Suprapubic skin (tissue), 4 donors: ENCODE measurements around the gene VANGL2. TPM values are rescaled to one million over a fixed set of nuclear protein-coding genes. Genes with fewer than 3 reads are reported as not detected.

Source experiments
- DNase-seq, 2 donors: peaks; one replicate each; pipeline ENCODE4 v3.0.0-alpha.2; 2019; ENCODE audit warnings: low spot score in 2 of 2
- H3K27ac ChIP-seq: fragments of 200-600 bp; sonication (generic); one replicate; pipeline ENCODE4 v1.5.1; 2019
- H3K27me3 ChIP-seq: fragments of 200-600 bp; sonication (generic); one replicate; pipeline ENCODE4 v1.5.1; 2019
- H3K36me3 ChIP-seq: fragments of 200-600 bp; sonication (generic); one replicate; pipeline ENCODE4 v1.5.1; 2019
- H3K4me1 ChIP-seq: fragments of 200-600 bp; sonication (generic); one replicate; pipeline ENCODE4 v1.5.1; 2019
- H3K4me3 ChIP-seq: fragments of 200-600 bp; sonication (generic); one replicate; pipeline ENCODE4 v1.5.1; 2019; ENCODE audit warnings: mild to moderate bottlenecking
- H3K9me3 ChIP-seq: fragments of 200-600 bp; sonication (generic); one replicate; pipeline ENCODE4 v1.5.1; 2019
- EP300 ChIP-seq: sonication (generic); formaldehyde crosslinking; IDR thresholded peaks from one replicate; pipeline ENCODE4 v1.6.1; 2017; ENCODE audit warnings: antibody characterized with exemption
- POLR2A ChIP-seq, 2 donors: fragments of 450-650 bp; IDR thresholded peaks; one replicate each; pipeline ENCODE4 v1.6.1; 2017; ENCODE audit warnings: antibody characterized with exemption in 2 of 2, mild to moderate bottlenecking in 2 of 2, moderate library complexity in 2 of 2
- POLR2AphosphoS5 ChIP-seq, 3 donors: sonication (generic); formaldehyde crosslinking; IDR thresholded peaks; one replicate each; pipeline ENCODE4 v1.6.1; 2017; ENCODE audit warnings: antibody characterized with exemption in 3 of 3
- WGBS: methylation state at CpG from one replicate; pipeline ENCODE4 v1.1.5; 2018; 5-methylcytosine and 5-hydroxymethylcytosine counted together
- total RNA-seq, 4 donors: library from RNA; depleted of rRNA; stranded (reverse); fragments of >200 nt; gene quantifications; one replicate each; pipeline ENCODE4 v1.1.0, GENCODE V29; 2016
- TF ChIP-seq, protein P1 (sequence below), 2 donors: fragments of 200-600 bp in 1 of 2; fragments of 450-650 bp in 1 of 2; sonication (generic) in 1 of 2; IDR thresholded peaks; one replicate each; pipeline ENCODE4 v1.5.1; 2016 to 2019; ENCODE audit warnings: antibody characterized with exemption in 2 of 2, mild to moderate bottlenecking in 1 of 2, moderate library complexity in 1 of 2

VANGL2 gene
- total RNA-seq, 4 donors from 2014 or later: 18.7 to 39.7 (median 28.1) TPM

DNA sequence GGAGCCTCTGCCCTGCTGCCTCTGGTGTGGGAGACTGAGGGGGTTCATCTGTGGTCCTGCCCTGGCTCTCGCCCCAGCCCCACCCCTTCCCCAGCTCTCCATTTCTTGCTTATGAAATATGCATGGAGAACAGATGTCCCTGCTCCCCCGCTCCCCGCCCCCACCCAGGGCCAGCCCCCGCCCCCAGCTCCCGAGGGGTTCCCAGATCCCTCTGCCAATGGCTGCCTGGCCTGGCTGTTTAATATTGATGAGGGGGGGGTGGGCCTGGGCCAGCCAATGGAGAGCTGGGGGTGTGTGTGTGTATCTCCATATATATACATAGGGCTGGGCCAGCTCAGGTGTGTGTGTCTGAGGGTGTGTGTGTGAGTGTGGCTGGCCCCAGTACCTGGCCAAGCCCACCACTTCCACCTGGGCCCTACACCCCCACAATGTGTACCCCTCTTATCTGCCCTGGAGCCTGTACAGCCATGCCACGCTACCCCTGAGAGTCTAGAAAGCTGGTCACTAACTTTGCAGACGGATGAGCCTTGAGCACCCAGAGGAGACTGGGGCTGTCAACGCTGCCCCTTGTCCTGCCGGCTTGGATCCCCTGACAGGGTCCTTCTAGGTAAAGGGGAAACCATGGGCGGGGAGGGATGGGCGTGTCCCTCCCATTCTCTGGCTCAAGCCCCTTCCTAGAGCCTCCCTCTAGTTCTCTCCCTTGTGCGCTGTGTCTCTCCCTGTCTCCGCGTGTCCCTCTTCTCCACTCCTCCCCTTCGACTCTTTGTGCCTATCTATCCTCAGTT, 33.4 kb upstream of the VANGL2 start, which contains the start of gene NHLH1:
Gene NHLH1, plus strand, starts transcription at position 341 of the 785 bp plus-strand sequence. CDS start 3,661 bp downstream, outside the sequence.
- Histone ChIP-seq H3K27me3 (no peaks in the 10 kb centered on the region), H3K27ac (no peak within 1 kb of the TSS), H3K4me3 (no peak within 1 kb of the TSS), H3K4me1 (no peaks in the 10 kb centered on the region), H3K36me3 (no peaks in the 10 kb centered on the region), H3K9me3 (no peaks in the 10 kb centered on the region)
- no peak for DNase-seq
- 69% methylated on average over 15 of the region's 15 CpGs for WGBS
- TF ChIP-seq EP300: no peak
- no peak for TF ChIP-seq POLR2A (IDR thresholded peaks at IDR 0.05)
- TF ChIP-seq, protein P1, sequence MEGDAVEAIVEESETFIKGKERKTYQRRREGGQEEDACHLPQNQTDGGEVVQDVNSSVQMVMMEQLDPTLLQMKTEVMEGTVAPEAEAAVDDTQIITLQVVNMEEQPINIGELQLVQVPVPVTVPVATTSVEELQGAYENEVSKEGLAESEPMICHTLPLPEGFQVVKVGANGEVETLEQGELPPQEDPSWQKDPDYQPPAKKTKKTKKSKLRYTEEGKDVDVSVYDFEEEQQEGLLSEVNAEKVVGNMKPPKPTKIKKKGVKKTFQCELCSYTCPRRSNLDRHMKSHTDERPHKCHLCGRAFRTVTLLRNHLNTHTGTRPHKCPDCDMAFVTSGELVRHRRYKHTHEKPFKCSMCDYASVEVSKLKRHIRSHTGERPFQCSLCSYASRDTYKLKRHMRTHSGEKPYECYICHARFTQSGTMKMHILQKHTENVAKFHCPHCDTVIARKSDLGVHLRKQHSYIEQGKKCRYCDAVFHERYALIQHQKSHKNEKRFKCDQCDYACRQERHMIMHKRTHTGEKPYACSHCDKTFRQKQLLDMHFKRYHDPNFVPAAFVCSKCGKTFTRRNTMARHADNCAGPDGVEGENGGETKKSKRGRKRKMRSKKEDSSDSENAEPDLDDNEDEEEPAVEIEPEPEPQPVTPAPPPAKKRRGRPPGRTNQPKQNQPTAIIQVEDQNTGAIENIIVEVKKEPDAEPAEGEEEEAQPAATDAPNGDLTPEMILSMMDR (IDR thresholded peaks at IDR 0.05): no peak
- TF ChIP-seq POLR2AphosphoS5 (IDR thresholded peaks at IDR 0.05): no peak

- DNase-seq: no peak
- Histone ChIP-seq H3K27me3 (no peaks in the 10 kb centered on the region), H3K4me1 (no peaks in the 10 kb centered on the region), H3K27ac (no peak overlapping the region), H3K9me3 (no peaks in the 10 kb centered on the region), H3K4me3 (no peak overlapping the region), H3K36me3 (no peaks in the 10 kb centered on the region)
- TF ChIP-seq POLR2AphosphoS5 (IDR thresholded peaks at IDR 0.05) (no peak), EP300 (no peak), POLR2A (IDR thresholded peaks at IDR 0.05) (no peak)
- TF ChIP-seq, protein P1 (IDR thresholded peaks at IDR 0.05): no peak
- 64% methylated on average over 4 of the region's 4 CpGs for WGBS
These were observed 32.9 kb upstream of the VANGL2 start for GRCh38 chr1:160367516-160367900.

- Histone ChIP-seq H3K27ac (no peak overlapping the region), H3K36me3 (no peaks in the 10 kb centered on the region), H3K9me3 (no peaks in the 10 kb centered on the region), H3K4me3 (no peak overlapping the region), H3K27me3 (no peaks in the 10 kb centered on the region), H3K4me1 (no peaks in the 10 kb centered on the region)
- DNase-seq: no peak
- TF ChIP-seq POLR2A (IDR thresholded peaks at IDR 0.05): no peak
- TF ChIP-seq EP300: no peak
- TF ChIP-seq, protein P1 (IDR thresholded peaks at IDR 0.05): no peak
- TF ChIP-seq POLR2AphosphoS5 (IDR thresholded peaks at IDR 0.05): no peak
- 84% methylated on average over 4 of the region's 4 CpGs for whole genome bisulfite sequencing
These were observed 32.1 kb upstream of the VANGL2 start for GRCh38 chr1:160367934-160368923.

- H3K27ac ChIP-seq: no peak overlapping the region
- WGBS: 88% methylated on average over 1 of the region's 1 CpG
- no peaks in the 10 kb centered on the region for H3K9me3 ChIP-seq
- H3K4me3 ChIP-seq: no peak overlapping the region
- H3K4me1 ChIP-seq: no peaks in the 10 kb centered on the region
- no peaks in the 10 kb centered on the region for H3K27me3 ChIP-seq
- H3K36me3 ChIP-seq: no peaks in the 10 kb centered on the region
- DNase-seq: no peak
- no peak for TF ChIP-seq POLR2AphosphoS5 (IDR thresholded peaks at IDR 0.05)
- no peak for TF ChIP-seq POLR2A (IDR thresholded peaks at IDR 0.05)
- no peak for TF ChIP-seq EP300
- TF ChIP-seq, protein P1 (IDR thresholded peaks at IDR 0.05): no peak
These were observed 31.3 kb upstream of the VANGL2 start for GRCh38 chr1:160369087-160369486.
